ENCODE data around the gene GPR68.

GPR68 gene

DNA sequence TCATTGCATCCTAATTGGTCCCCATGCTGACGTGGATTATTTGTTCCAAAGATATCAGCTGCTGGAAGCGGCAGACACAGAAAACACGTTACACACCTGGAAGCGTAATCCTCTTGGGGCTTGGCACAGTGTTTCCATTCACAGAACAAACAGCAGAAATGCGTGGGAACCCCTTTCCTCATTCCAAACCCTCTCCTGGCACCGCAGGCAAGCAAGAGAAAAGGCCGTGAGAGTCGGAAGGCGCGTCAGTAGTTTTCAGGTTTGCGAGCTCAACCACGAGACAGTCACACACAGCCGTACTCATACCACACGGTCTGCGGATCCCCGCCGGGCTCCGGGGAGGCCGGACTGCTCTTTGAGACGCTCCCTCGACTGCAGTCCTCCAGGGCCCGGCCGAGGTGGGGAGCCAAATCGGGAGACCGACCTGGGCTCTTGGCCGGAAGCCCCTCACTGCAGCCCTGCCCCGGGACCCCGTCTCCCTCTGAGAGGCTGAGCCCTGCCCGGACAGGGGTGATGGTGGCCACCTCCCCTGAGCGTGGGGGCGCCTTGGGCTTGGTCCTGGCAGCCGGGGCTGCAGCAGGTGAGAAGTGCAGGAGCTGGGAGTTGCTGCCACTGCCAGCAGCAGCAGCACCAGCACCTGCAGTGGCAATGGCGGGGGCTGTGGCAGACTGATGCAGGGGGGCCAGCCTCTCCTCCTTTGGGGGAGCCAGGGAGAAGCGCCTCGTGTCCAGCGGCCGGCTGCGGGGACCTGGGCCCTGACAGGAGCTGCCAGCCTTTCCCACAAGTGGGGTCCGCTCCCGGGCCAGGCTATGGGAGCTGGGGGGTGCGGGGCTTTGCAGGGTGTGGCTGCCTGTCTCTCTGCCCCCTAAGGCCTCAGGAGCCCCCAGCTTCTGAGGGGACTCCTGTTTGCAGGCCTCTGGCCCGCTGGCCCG lies 28.1 kb upstream of the GPR68 start:
- TF ChIP-seq, protein P1, sequence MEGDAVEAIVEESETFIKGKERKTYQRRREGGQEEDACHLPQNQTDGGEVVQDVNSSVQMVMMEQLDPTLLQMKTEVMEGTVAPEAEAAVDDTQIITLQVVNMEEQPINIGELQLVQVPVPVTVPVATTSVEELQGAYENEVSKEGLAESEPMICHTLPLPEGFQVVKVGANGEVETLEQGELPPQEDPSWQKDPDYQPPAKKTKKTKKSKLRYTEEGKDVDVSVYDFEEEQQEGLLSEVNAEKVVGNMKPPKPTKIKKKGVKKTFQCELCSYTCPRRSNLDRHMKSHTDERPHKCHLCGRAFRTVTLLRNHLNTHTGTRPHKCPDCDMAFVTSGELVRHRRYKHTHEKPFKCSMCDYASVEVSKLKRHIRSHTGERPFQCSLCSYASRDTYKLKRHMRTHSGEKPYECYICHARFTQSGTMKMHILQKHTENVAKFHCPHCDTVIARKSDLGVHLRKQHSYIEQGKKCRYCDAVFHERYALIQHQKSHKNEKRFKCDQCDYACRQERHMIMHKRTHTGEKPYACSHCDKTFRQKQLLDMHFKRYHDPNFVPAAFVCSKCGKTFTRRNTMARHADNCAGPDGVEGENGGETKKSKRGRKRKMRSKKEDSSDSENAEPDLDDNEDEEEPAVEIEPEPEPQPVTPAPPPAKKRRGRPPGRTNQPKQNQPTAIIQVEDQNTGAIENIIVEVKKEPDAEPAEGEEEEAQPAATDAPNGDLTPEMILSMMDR (conservative IDR thresholded peaks at IDR 0.05) = no peak
- H3K27ac ChIP-seq = no peak overlapping the region

DNA sequence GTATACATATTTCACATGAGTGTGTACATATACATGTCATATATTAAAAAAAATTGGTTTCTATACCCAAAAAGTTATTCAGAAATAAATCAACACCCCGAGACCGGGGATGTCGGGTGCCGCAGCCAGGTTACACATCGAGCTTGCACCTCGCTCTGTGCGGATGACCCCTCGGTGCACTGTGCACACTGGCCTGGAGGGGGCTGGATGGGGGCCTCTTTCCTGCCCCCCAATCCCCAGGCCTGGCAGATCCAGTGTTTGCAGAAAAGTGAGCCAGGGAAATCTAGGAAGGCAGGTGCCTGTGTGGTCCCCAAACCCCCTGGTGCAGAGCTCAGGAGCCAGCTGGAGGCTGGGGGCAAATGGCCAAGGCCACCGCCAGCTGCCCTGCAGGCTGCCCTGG lies 27.1 kb upstream of the GPR68 start:
- no peak overlapping the region for H3K27ac ChIP-seq
- TF ChIP-seq, protein P1 (conservative IDR thresholded peaks at IDR 0.05) = no peak

DNA sequence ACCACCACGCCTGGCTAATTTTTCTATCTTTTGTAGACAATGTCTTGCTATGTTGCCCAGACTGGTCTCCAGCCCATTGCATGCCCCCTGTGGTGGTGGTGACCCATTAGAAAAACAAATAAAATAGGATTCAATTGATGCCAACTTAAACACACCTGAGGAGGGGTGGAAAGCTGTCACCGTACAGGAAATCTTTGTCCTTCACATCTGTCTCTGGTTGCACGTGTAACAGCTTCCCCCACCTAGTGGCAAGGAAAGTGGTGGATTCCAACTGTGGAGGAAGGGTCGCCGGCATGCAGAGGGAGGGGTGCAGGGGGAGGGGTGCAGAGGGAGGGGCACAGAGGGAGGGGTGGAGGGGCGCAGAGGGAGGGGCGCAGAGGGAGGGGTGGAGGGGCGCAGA lies 26.1 kb upstream of the GPR68 start:
- no peak overlapping the region for H3K27ac ChIP-seq

DNA sequence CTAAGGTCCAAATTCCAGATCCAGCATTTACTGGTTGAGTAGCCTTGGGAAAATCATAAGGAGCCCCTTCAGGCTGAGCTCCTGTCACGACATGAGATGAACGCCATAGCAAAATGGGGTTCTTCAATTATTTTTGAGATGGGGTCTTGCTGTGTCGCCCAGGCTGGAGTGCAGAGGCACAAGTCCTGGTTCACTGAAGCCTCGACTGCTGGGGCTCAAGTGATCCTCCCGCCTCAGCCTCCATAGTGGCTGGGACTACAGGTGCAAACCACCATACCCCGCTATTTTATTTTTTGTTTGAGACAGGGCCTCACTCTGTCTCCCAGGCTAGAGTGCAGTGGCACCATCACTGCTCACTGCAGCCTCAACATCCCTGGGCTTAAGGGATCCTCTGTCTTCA lies 25.7 kb upstream of the GPR68 start:
- TF ChIP-seq, protein P1 (conservative IDR thresholded peaks at IDR 0.05) = no peak
- H3K27ac ChIP-seq = no peak overlapping the region

More for the DNA sequence above, 26.1 kb upstream of the GPR68 start:
- TF ChIP-seq, protein P1 (conservative IDR thresholded peaks at IDR 0.05) = no peak

DNA sequence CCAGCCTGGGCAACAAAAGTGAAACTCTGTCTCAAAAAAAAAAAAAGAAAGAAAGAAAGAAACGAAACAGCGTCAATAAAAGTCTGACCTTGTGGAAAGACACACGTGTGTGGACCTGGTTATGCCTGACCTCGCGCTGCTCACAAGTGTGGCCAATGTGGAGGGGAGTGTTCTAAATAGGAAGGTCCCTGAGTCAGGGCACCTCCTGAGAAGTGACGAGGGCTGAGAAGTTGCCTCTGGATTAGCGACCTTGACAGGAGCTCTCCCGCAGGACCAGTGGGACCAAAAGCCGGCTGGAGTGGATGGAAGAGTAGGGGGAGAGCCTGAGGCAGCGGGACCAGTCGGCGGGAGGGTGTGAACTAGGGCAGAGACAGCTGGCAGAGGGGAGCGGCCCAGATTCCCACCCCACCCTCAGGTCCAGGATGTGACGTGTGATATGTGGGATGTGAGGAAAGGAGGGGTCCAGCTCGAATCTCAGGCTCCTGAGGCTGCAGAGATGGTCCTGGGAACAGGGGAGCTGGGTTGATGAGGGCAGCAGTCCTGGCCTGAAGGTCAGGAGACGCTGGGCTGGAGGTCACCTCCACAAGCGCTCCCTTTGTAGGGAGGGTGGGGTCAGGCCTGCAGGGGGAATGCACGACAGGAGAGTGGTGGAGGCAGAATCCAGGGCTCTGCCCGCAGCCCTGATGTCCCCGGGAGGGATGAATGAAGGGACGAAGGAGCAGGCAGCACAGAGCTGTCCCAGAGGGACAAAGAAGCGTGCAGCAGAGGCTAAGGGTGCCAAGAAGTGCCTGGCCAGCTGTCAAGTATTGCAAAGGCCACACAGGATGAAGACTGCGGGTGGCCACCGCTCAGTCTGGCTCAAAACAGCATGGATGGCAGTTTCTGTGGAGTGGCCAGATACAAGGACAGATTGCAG lies 24.8 kb upstream of the GPR68 start:
- H3K27ac ChIP-seq = peak overlapping the region; percentile 31; the same call in 1 of the 2 replicates
- TF ChIP-seq, protein P1 (conservative IDR thresholded peaks at IDR 0.05) = no peak

DNA sequence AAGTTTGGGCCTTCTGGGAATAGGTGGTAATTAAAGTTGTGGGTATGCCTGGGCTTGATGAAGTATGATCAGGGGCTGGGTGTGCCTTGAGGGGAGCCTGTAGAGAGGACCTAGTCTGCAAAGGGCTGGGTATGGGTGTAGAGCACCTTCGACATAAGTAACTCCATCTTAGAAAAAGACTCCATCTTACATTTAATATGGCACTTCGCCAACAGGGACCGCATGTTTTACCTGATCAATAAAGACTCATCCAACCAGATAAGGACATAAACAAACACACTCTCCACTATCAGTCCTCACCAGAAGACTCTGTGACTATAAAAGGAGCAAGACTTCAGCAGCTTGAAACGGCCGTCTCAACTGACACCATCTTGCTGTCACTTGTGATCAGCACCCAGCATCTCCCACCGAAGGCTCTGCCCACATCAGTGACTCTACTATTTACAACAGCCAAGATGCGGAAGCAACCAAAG lies 23.5 kb upstream of the GPR68 start:
- peak overlapping the region; percentile 31; the same call in 1 of the 2 replicates for H3K27ac ChIP-seq
- TF ChIP-seq, protein P1 (conservative IDR thresholded peaks at IDR 0.05) = no peak

DNA sequence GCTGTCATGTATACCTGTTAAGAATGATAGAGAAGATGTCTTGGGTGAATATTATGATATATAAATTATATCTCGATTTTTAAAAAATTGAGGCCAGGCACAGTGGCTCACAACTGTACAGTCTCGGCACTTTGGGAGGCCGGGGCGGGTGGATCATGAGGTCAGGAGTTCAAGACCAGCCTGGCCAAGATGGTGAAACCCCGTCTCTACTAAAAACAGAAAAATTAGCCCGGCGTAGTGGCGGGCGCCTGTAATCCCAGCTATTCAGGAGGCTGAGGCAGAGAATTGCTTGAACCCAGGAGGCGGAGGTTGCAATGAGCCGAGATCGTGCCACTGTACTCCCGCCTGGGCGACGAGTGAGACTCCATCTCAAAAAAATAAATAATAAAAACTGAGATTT lies 21.8 kb upstream of the GPR68 start:
- peak overlapping the region; percentile 48 for H3K27ac ChIP-seq

Measured in VCaP (cell line).